Activated CD8-positive, alpha-beta T cell treated with anti-CD3 and anti-CD28 coated beads for 36 hours (primary cell): Measurements from ENCODE around the gene LMAN2L. TPM values are rescaled to one million over a fixed set of nuclear protein-coding genes. Genes with fewer than 3 reads are reported as not detected.
A peak's percentile ranks its signal among the peaks of the same experiment; 100 is the strongest.

Experiments used
- ATAC-seq: fragments of 200-7000 bp; cut with Tn5 transposase; one replicate; pipeline ENCODE4 v1.10.0; 2021; ENCODE audit warnings: mild to moderate bottlenecking, moderate library complexity
- CTCF ChIA-PET: fragments of 350-600 bp; sonication (Branson Sonifier 250); formaldehyde crosslinking; loops from one replicate; lab custom pipeline; 2021; ENCODE audit warnings: antibody characterized with exemption; lab: Charles Lee
- POLR2A ChIA-PET: fragments of 350-600 bp; sonication (Branson Sonifier 250); formaldehyde crosslinking; loops from one replicate; lab custom pipeline; 2021; ENCODE audit warnings: antibody characterized with exemption; lab: Charles Lee
- DNase-seq: peaks from one replicate; pipeline ENCODE4 v3.0.0-alpha.2; 2020
- H3K27ac Mint-ChIP-seq: one replicate; pipeline ENCODE4 v1.8.0; 2021; ENCODE audit warnings: mild to moderate bottlenecking, mixed read lengths
- H3K27me3 Mint-ChIP-seq: one replicate; pipeline ENCODE4 v1.8.0; 2021; ENCODE audit warnings: mixed read lengths
- H3K36me3 Mint-ChIP-seq: one replicate; pipeline ENCODE4 v1.8.0; 2021; ENCODE audit warnings: low read depth, mixed read lengths
- H3K4me1 Mint-ChIP-seq: one replicate; pipeline ENCODE4 v1.8.0; 2021; ENCODE audit warnings: low read depth, mixed read lengths
- H3K4me3 Mint-ChIP-seq: one replicate; pipeline ENCODE4 v1.8.0; 2021; ENCODE audit warnings: mild to moderate bottlenecking, moderate library complexity, mixed read lengths
- H3K9me3 Mint-ChIP-seq: one replicate; pipeline ENCODE4 v1.8.0; 2021; ENCODE audit warnings: mixed read lengths
- CTCF ChIP-seq: fragments of 200-600 bp; IDR thresholded peaks from one replicate; pipeline ENCODE4 v1.8.0; 2022; ENCODE audit warnings: antibody characterized with exemption, mild to moderate bottlenecking
- intact Hi-C: fragments of 100-400 bp; cut with micrococcal nuclease; formaldehyde crosslinking; loops from one replicate; pipeline ENCODE4 v1.10.0; 2022
- total RNA-seq, 2 experiments: library from RNA; stranded (reverse); gene quantifications; one replicate each; pipeline ENCODE4 v1.2.3, GENCODE V29; 2021

Gene LMAN2L
- total RNA-seq, 2 experiments from 2014 or later, result 4.4 to 6.1 TPM

GRCh38 chr2:96760986-96761832 is 21.3 kb upstream of the LMAN2L start:
- peak overlapping the region; percentile 83 for H3K27ac Mint-ChIP-seq
- H3K4me1 Mint-ChIP-seq, result peaks cover 44% of the 10 kb centered on the region
- H3K9me3 Mint-ChIP-seq, result no peaks in the 10 kb centered on the region
- peak overlapping the region; percentile 70 for H3K4me3 Mint-ChIP-seq
- DNase-seq (no peak), ATAC-seq (peak; percentile 73)
- H3K36me3 Mint-ChIP-seq, result no peaks in the 10 kb centered on the region
- intact Hi-C loops, result loop anchor here (10.0 kb wide), 1 partner anchor 126 kb away; the partner anchor contains the start of gene KANSL3
- peak; percentile 56 for TF ChIP-seq CTCF
- POLR2A ChIA-PET, result interaction anchor here (0.9 to 2.2 kb wide), 7 partner anchors 13 to 124 kb away, joined by 3 to 11 read pairs (median 4); partner anchors contain the start of genes ANKRD39 and LMAN2L
- H3K27me3 Mint-ChIP-seq, result no peaks in the 10 kb centered on the region
- CTCF ChIA-PET, result interaction anchor here (0.7 to 6.6 kb wide), 27 partner anchors 8 to 769 kb away, joined by 3 to 62 read pairs (median 4); partner anchors contain the start of genes ANKRD39, CNNM3, FER1L5 and KANSL3

- intact Hi-C loops, result loop anchor here (10.0 kb wide), 1 partner anchor 126 kb away; the partner anchor contains the start of gene KANSL3
Observed at GRCh38 chr2:96760036-96760985, 20.4 kb upstream of the LMAN2L start, which contains the start of gene CNNM4. TSS of gene CNNM4 (plus strand) at chr2:96760902. CDS start at chr2:96761000, 98 bp downstream.

GRCh38 chr2:96759548-96759947 is 19.7 kb upstream of the LMAN2L start:
- Mint-ChIP-seq H3K36me3 (no peaks in the 10 kb centered on the region), H3K27me3 (no peaks in the 10 kb centered on the region), H3K4me1 (peaks cover 43% of the 10 kb centered on the region), H3K9me3 (no peaks in the 10 kb centered on the region), H3K4me3 (peak overlapping the region; percentile 79), H3K27ac (peak overlapping the region; percentile 13)
- intact Hi-C loops, result no loop called here
- DNase-seq (no peak), ATAC-seq (no peak)
- no peak for TF ChIP-seq CTCF
- ChIA-PET POLR2A (interaction anchor here (2.2 kb wide), 1 partner anchor 122 kb away, joined by 11 read pairs; no protein-coding TSS in a partner anchor), CTCF (interaction anchor here (0.9 to 6.6 kb wide), 6 partner anchors 8 to 58 kb away, joined by 3 to 62 read pairs (median 10); partner anchors contain the start of genes CNNM3 and LMAN2L)

More at GRCh38 chr2:96760036-96760985, 20.4 kb upstream of the LMAN2L start, which contains the start of gene CNNM4:
- H3K4me3 Mint-ChIP-seq, result peak within 1 kb of the TSS; percentile 79
- peaks cover 44% of the 10 kb centered on the region for H3K4me1 Mint-ChIP-seq
- CTCF ChIA-PET, result interaction anchor here (0.7 to 6.6 kb wide), 21 partner anchors 9 to 206 kb away, joined by 3 to 62 read pairs (median 4); partner anchors contain the start of genes ANKRD39, CNNM3, FER1L5 and KANSL3
- ATAC-seq (peak; percentile 95), DNase-seq (peak; percentile 94)
- no peaks in the 10 kb centered on the region for H3K27me3 Mint-ChIP-seq
- no peaks in the 10 kb centered on the region for H3K9me3 Mint-ChIP-seq
- H3K36me3 Mint-ChIP-seq, result no peaks in the 10 kb centered on the region
- POLR2A ChIA-PET, result interaction anchor here (1.5 to 2.2 kb wide), 4 partner anchors 14 to 123 kb away, joined by 4 to 11 read pairs (median 6); partner anchors contain the start of gene ANKRD39
- H3K27ac Mint-ChIP-seq, result peak within 1 kb of the TSS; percentile 83
- TF ChIP-seq CTCF, result no peak

GRCh38 chr2:96758987-96759386 is 19.1 kb upstream of the LMAN2L start:
- no peak for DNase-seq
- H3K4me1 Mint-ChIP-seq, result peaks cover 37% of the 10 kb centered on the region

More at GRCh38 chr2:96758987-96759386, 19.1 kb upstream of the LMAN2L start:
- H3K4me3 Mint-ChIP-seq, result no peak overlapping the region
- H3K27me3 Mint-ChIP-seq, result no peaks in the 10 kb centered on the region
- no peak for ATAC-seq
- intact Hi-C loops, result no loop called here
- POLR2A ChIA-PET, result interaction anchor here (0.6 to 1.3 kb wide), 2 partner anchors 121 to 416 kb away, joined by 3 to 5 read pairs; partner anchors contain the start of gene KANSL3
- no peaks in the 10 kb centered on the region for H3K9me3 Mint-ChIP-seq
- H3K36me3 Mint-ChIP-seq, result no peaks in the 10 kb centered on the region
- H3K27ac Mint-ChIP-seq, result no peak overlapping the region
- CTCF ChIA-PET, result interaction anchor here (1.1 to 1.3 kb wide), 3 partner anchors 8 to 200 kb away, joined by 3 to 4 read pairs (median 3); no protein-coding TSS in a partner anchor
- TF ChIP-seq CTCF, result no peak
